Measurements from ENCODE around the gene XRCC4. TPM values are rescaled to one million over a fixed set of nuclear protein-coding genes. Genes with fewer than 3 reads are reported as not detected.

Gene XRCC4
- total RNA-seq, 1 donor from 2014 or later, result 12.1 TPM

DNA sequence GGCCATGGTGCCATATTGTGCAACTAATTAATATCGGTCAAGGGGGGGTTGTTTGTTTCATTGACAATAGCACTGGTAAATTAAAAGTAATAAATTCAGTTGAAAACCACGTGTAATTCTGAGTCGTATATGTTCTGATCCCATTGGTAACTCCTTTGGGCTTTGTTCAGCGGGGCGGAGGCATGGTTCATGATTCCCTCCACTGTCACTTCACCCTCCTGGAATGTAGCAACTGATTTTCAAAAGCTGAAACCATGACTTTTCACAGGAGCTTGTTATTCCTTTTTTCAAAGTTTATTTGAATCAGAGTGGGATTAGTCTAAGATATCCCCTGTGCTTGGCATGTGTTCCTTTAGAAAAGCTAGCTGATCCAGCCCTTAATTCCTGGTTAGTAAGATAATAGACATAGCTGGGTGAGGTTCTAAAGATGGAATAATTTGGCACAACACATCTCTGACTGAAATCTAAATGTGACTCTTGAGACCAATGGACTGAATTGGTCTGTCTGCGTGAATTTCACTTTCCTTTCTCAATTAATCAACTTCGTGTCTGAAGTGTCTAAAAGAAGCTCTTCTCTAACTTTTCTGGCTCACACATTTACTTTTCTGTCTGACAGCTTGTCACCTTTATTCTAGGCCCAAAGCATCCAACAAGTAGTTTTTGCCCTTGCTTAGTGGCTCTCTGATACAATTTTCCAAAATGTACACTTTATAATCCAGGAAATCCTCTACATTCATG is 208.5 kb downstream of the XRCC4 start:
- DNase-seq (ENCODE audit: low spot score in 2 of 2, unreplicated experiment in 2 of 2), result no peak
- peaks cover 15% of the 10 kb centered on the region for H3K4me1 Mint-ChIP-seq
- no peak overlapping the region for H3K27ac Mint-ChIP-seq
- peaks cover 9% of the 10 kb centered on the region for H3K36me3 Mint-ChIP-seq
- H3K9me3 Mint-ChIP-seq, result peaks cover 16% of the 10 kb centered on the region
- no peaks in the 10 kb centered on the region for H3K27me3 Mint-ChIP-seq (ENCODE audit: low read depth)
- TF ChIP-seq CTCF (IDR thresholded peaks at IDR 0.05; ENCODE audit: unreplicated experiment), result no peak
- H3K4me3 Mint-ChIP-seq, result no peak overlapping the region

DNA sequence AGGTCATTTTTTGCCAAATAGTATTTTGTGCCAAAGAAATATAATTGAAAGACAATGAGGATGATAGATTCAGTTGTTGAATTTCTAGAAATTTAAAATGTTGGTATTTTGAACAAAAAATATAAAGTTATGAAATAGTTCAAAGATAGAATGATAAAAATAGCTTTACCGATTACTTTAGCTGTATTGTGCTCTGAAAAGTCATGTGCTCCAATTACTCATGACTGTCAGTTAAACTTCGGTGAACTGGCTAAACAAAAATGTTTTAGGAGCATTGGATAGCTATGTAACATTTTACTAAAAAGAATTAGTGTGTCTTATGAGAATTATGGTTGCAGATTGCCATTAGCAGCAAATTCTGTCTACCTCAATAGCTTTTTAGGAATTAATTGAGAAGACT is 216.9 kb downstream of the XRCC4 start:
- H3K9me3 Mint-ChIP-seq, result peaks cover 17% of the 10 kb centered on the region
- peaks cover 5% of the 10 kb centered on the region for H3K36me3 Mint-ChIP-seq
- no peak overlapping the region for H3K27ac Mint-ChIP-seq
- peaks cover 29% of the 10 kb centered on the region for H3K4me1 Mint-ChIP-seq
- no peak for TF ChIP-seq CTCF (IDR thresholded peaks at IDR 0.05; ENCODE audit: unreplicated experiment)
- no peak for DNase-seq (ENCODE audit: low spot score in 2 of 2, unreplicated experiment in 2 of 2)
- H3K27me3 Mint-ChIP-seq (ENCODE audit: low read depth), result no peaks in the 10 kb centered on the region
- no peak overlapping the region for H3K4me3 Mint-ChIP-seq

GRCh38 chr5:83299353-83299752 is 222.0 kb downstream of the XRCC4 start:
- H3K4me3 Mint-ChIP-seq, result no peak overlapping the region
- DNase-seq (ENCODE audit: low spot score in 2 of 2, unreplicated experiment in 2 of 2), result no peak
- H3K27me3 Mint-ChIP-seq (ENCODE audit: low read depth), result no peaks in the 10 kb centered on the region
- H3K36me3 Mint-ChIP-seq, result peaks cover 17% of the 10 kb centered on the region
- H3K4me1 Mint-ChIP-seq, result peaks cover 26% of the 10 kb centered on the region
- H3K27ac Mint-ChIP-seq, result no peak overlapping the region
- no peak for TF ChIP-seq CTCF (IDR thresholded peaks at IDR 0.05; ENCODE audit: unreplicated experiment)
- H3K9me3 Mint-ChIP-seq, result peaks cover 30% of the 10 kb centered on the region

GRCh38 chr5:83306572-83307241 is 229.4 kb downstream of the XRCC4 start:
- Mint-ChIP-seq H3K4me1 (peaks cover 18% of the 10 kb centered on the region), H3K27me3 (ENCODE audit: low read depth) (no peaks in the 10 kb centered on the region), H3K36me3 (peaks cover 4% of the 10 kb centered on the region), H3K27ac (peak overlapping the region; percentile 18), H3K9me3 (peaks cover 6% of the 10 kb centered on the region), H3K4me3 (no peak overlapping the region)
- DNase-seq (ENCODE audit: low spot score in 2 of 2, unreplicated experiment in 2 of 2), result no peak
- no peak for TF ChIP-seq CTCF (IDR thresholded peaks at IDR 0.05; ENCODE audit: unreplicated experiment)

GRCh38 chr5:83312663-83313062 is 235.3 kb downstream of the XRCC4 start:
- peaks cover 15% of the 10 kb centered on the region for H3K9me3 Mint-ChIP-seq

More at GRCh38 chr5:83312663-83313062, 235.3 kb downstream of the XRCC4 start:
- Mint-ChIP-seq H3K4me1 (peaks cover 21% of the 10 kb centered on the region), H3K36me3 (peaks cover 14% of the 10 kb centered on the region), H3K27me3 (ENCODE audit: low read depth) (no peaks in the 10 kb centered on the region), H3K27ac (peak overlapping the region; percentile 74), H3K4me3 (no peak overlapping the region)
- no peak for DNase-seq (ENCODE audit: low spot score in 2 of 2, unreplicated experiment in 2 of 2)
- TF ChIP-seq CTCF (IDR thresholded peaks at IDR 0.05; ENCODE audit: unreplicated experiment), result no peak
